ENCODE measurements around the gene CFAP97D1.

DNA sequence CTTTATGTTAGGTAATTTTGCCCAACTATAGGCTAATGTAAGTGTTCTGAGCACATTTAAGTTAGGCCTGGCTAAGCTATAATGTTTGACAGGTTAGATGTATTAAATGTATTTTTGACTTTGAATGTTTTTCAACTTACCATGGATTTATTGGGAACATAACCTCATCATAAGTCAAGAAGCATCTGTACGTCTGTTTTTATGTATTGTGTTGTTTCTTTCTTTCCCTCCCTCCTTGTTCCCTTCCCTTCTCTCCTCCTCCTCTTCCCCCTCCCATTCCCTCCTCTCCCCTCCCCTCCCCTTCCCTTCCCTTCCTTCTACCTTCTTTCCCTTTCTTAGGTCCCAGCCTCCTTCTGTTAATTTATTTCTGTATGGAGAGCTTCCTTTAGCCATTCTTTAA lies 9.2 kb downstream of the CFAP97D1 start:
- TF ChIP-seq CHD2 (IDR thresholded peaks at IDR 0.05; ENCODE audit: low read length, partially characterized antibody) (no peak), HDAC2 (IDR thresholded peaks at IDR 0.05) (no peak), MYC (IDR thresholded peaks at IDR 0.05; ENCODE audit: borderline replicate concordance, low read length) (no peak), EP300 (IDR thresholded peaks at IDR 0.05) (no peak), EHMT2 (IDR thresholded peaks at IDR 0.05; ENCODE audit: low read depth) (no peak)
- TF ChIP-seq, protein P1, sequence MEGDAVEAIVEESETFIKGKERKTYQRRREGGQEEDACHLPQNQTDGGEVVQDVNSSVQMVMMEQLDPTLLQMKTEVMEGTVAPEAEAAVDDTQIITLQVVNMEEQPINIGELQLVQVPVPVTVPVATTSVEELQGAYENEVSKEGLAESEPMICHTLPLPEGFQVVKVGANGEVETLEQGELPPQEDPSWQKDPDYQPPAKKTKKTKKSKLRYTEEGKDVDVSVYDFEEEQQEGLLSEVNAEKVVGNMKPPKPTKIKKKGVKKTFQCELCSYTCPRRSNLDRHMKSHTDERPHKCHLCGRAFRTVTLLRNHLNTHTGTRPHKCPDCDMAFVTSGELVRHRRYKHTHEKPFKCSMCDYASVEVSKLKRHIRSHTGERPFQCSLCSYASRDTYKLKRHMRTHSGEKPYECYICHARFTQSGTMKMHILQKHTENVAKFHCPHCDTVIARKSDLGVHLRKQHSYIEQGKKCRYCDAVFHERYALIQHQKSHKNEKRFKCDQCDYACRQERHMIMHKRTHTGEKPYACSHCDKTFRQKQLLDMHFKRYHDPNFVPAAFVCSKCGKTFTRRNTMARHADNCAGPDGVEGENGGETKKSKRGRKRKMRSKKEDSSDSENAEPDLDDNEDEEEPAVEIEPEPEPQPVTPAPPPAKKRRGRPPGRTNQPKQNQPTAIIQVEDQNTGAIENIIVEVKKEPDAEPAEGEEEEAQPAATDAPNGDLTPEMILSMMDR (IDR thresholded peaks at IDR 0.05), result no peak

Data from A549 (cell line).